ENCODE results near the gene PPP6R3.

The PPP6R3 gene

DNA sequence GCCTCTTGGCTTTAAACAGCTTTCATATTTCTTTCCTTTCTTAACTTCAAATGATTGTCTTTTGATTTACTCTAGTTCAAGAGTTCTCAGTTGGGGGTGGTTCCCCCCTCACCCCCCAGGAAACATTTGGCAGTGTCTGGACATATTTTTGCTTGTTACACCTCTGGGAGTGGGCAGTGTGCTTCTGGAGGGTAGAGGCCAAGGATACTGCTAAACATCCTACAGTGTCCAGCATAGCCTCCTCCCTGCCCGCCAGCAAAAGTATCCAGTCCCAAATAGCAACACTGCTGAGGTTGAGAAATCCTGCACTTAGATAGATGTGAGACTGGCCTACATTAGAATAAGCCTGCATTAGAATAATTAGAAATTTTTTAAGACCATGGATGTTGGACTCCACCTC, 3.2 kb downstream of the PPP6R3 start:
- DNase-seq (ENCODE audit: low read depth): no peak
- TF ChIP-seq, protein P1, sequence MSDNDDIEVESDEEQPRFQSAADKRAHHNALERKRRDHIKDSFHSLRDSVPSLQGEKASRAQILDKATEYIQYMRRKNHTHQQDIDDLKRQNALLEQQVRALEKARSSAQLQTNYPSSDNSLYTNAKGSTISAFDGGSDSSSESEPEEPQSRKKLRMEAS (IDR thresholded peaks at IDR 0.05; ENCODE audit: low read depth, low read length): no peak
- no peak for TF ChIP-seq POLR2A (IDR thresholded peaks at IDR 0.05; ENCODE audit: extremely low read depth, insufficient read length)
- TF ChIP-seq MYC (IDR thresholded peaks at IDR 0.05; ENCODE audit: low read depth, low read length): no peak
- TF ChIP-seq, protein P2, sequence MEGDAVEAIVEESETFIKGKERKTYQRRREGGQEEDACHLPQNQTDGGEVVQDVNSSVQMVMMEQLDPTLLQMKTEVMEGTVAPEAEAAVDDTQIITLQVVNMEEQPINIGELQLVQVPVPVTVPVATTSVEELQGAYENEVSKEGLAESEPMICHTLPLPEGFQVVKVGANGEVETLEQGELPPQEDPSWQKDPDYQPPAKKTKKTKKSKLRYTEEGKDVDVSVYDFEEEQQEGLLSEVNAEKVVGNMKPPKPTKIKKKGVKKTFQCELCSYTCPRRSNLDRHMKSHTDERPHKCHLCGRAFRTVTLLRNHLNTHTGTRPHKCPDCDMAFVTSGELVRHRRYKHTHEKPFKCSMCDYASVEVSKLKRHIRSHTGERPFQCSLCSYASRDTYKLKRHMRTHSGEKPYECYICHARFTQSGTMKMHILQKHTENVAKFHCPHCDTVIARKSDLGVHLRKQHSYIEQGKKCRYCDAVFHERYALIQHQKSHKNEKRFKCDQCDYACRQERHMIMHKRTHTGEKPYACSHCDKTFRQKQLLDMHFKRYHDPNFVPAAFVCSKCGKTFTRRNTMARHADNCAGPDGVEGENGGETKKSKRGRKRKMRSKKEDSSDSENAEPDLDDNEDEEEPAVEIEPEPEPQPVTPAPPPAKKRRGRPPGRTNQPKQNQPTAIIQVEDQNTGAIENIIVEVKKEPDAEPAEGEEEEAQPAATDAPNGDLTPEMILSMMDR (IDR thresholded peaks at IDR 0.05; ENCODE audit: low read depth, low read length): no peak
- H3K4me3 ChIP-seq (ENCODE audit: low read depth, low read length): peak overlapping the region; percentile 96

DNA sequence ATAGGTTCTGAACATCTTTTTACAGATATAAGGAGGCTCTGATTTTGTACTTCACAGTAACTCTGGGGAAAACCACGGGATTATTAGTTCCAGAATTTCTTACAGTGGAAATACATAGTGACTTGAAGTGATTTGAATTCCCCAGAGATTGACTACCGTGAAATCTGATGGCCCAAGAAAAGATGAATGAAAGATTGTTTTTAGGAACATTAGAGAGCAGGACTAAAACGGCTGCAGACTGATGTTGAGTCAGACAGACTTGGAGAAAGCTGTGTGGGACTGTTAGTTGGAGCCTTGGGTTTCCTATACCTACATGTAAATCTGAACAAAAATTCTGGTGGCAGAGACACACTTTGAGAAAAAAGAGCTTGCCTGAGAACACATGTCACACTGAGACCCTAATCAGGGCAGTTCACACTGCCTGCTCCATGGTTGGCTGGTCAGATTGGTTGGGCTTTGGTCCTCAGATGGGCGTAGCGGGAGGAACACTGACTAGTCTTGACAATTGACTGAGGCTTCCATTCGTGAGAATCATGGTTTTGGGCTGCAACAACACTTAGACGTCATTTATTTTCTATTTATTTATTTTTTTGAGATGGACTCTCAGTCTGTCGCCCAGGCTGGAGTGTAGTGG, 6.8 kb downstream of the PPP6R3 start:
- TF ChIP-seq, protein P1 (IDR thresholded peaks at IDR 0.05; ENCODE audit: low read depth, low read length): no peak
- TF ChIP-seq POLR2A (IDR thresholded peaks at IDR 0.05; ENCODE audit: extremely low read depth, insufficient read length): no peak
- TF ChIP-seq, protein P2 (IDR thresholded peaks at IDR 0.05; ENCODE audit: low read depth, low read length): no peak
- TF ChIP-seq MYC (IDR thresholded peaks at IDR 0.05; ENCODE audit: low read depth, low read length): no peak
- DNase-seq (ENCODE audit: low read depth): no peak
- H3K4me3 ChIP-seq (ENCODE audit: low read depth, low read length): no peak overlapping the region

DNA sequence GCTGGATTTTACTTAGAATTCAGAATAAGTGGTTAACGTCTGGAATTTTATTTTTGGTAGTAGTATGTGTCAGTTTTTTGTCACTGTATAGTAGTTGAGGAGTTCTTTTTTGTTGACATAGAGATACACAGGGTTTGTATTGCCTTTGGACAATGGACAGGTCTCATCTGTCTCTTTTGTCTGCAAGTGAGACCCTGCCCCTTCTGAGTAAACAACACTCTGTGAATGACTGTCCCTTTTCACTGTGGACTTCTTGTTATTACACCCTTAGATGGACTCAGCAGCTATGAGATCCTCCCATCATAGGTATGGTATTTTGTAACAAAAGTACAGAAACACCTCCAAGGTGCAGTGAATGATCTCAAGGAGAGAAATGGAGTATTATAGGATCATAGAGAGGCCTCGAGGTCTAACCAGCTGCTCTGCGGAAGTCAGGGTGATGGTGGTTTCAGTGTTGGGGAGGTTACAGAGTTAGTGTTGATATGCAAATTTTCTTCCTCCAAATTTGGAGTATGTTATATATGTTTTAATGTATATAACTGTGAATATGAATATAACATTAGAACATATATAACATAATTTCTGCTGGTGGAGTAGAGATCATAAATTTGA, 7.8 kb downstream of the PPP6R3 start:
- TF ChIP-seq MYC (IDR thresholded peaks at IDR 0.05; ENCODE audit: low read depth, low read length): no peak
- TF ChIP-seq, protein P2 (IDR thresholded peaks at IDR 0.05; ENCODE audit: low read depth, low read length): no peak
- TF ChIP-seq, protein P1 (IDR thresholded peaks at IDR 0.05; ENCODE audit: low read depth, low read length): no peak
- TF ChIP-seq POLR2A (IDR thresholded peaks at IDR 0.05; ENCODE audit: extremely low read depth, insufficient read length): no peak
- no peak for DNase-seq (ENCODE audit: low read depth)
- no peak overlapping the region for H3K4me3 ChIP-seq (ENCODE audit: low read depth, low read length)

DNA sequence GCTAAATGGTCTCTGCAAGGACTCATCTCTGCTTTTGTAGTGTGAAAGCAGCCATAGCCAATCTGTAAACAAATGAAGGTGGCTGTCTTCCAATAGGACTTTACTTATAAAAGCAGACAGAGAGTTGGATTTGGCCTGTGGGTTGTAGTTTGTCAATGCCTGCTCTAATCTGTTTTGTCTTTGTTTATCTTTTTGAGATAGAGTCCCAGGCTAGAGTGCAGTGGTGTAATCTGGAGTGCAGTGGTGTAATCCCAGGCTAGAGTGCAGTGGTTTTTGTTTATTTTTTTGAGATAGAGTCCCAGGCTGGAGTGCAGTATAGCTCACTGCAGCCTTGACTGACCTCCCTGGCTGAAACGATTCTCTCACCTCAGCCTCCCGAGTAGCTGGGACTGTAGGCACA, 8.6 kb downstream of the PPP6R3 start:
- TF ChIP-seq MYC (IDR thresholded peaks at IDR 0.05; ENCODE audit: low read depth, low read length) (no peak), POLR2A (IDR thresholded peaks at IDR 0.05; ENCODE audit: extremely low read depth, insufficient read length) (no peak)
- TF ChIP-seq, protein P2 (IDR thresholded peaks at IDR 0.05; ENCODE audit: low read depth, low read length): no peak
- TF ChIP-seq, protein P1 (IDR thresholded peaks at IDR 0.05; ENCODE audit: low read depth, low read length): no peak
- DNase-seq (ENCODE audit: low read depth): no peak
- no peak overlapping the region for H3K4me3 ChIP-seq (ENCODE audit: low read depth, low read length)

DNA sequence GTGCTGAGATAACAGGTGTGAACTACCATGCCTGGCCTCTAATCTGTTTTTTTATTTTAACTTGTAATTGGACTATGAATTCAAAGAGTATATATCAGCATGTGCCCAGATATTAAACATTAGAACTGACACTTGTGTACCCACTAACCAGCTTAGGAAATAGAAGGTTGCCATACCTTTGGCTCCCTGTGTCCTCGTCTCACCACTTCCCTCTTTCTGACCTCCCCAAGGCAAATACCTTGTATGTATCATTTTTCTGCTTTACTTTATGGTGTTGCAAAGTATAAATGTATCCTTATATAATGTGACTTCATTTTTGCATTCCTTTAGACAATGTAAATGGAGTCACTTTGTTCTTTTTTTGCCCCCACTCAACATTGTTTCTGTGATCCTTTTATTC, 9.1 kb downstream of the PPP6R3 start:
- TF ChIP-seq, protein P2 (IDR thresholded peaks at IDR 0.05; ENCODE audit: low read depth, low read length): no peak
- TF ChIP-seq POLR2A (IDR thresholded peaks at IDR 0.05; ENCODE audit: extremely low read depth, insufficient read length) (no peak), MYC (IDR thresholded peaks at IDR 0.05; ENCODE audit: low read depth, low read length) (no peak)
- TF ChIP-seq, protein P1 (IDR thresholded peaks at IDR 0.05; ENCODE audit: low read depth, low read length): no peak
- DNase-seq (ENCODE audit: low read depth): peak; percentile 35
- no peak overlapping the region for H3K4me3 ChIP-seq (ENCODE audit: low read depth, low read length)
